Hindlimb muscle (tissue), 1 donor: ENCODE data around the gene YPEL4. TPM values are rescaled to one million over a fixed set of nuclear protein-coding genes. Genes with fewer than 3 reads are reported as not detected.

Experiments
- DNase-seq: peaks from one replicate; pipeline ENCODE4 v3.0.0-alpha.2; 2013
- polyA plus RNA-seq: library from polyadenylated mRNA; unstranded; fragments of 120-200 nt; gene quantifications from one replicate; pipeline ENCODE4 v1.2.1, GENCODE V29; 2013; ENCODE audit not compliant: insufficient read length

YPEL4 gene
- polyA plus RNA-seq, 1 donor, result 1.9 TPM

- no peak for DNase-seq
Measured at GRCh38 chr11:57632116-57632515, 17.6 kb downstream of the YPEL4 start.

- DNase-seq, result no peak
Measured at GRCh38 chr11:57630171-57630570, 19.5 kb downstream of the YPEL4 start.

GRCh38 chr11:57626895-57627294 lies 22.8 kb downstream of the YPEL4 start:
- no peak for DNase-seq

GRCh38 chr11:57624864-57625263 lies 24.8 kb downstream of the YPEL4 start:
- no peak for DNase-seq

GRCh38 chr11:57622263-57622662 lies 27.4 kb downstream of the YPEL4 start:
- no peak for DNase-seq

GRCh38 chr11:57620467-57620866 lies 29.2 kb downstream of the YPEL4 start:
- no peak for DNase-seq

GRCh38 chr11:57619331-57619730 lies 30.4 kb downstream of the YPEL4 start:
- no peak for DNase-seq

- DNase-seq, result no peak
Measured at GRCh38 chr11:57618438-57618837, 31.3 kb downstream of the YPEL4 start.

- DNase-seq, result no peak
Measured at GRCh38 chr11:57616595-57616994, 33.1 kb downstream of the YPEL4 start.

GRCh38 chr11:57615308-57615707 lies 34.4 kb downstream of the YPEL4 start:
- no peak for DNase-seq

GRCh38 chr11:57614234-57614772 lies 35.4 kb downstream of the YPEL4 start:
- no peak for DNase-seq

GRCh38 chr11:57610170-57610569 lies 39.5 kb downstream of the YPEL4 start:
- DNase-seq, result no peak

- DNase-seq, result no peak
Measured at GRCh38 chr11:57605028-57605420, 44.7 kb downstream of the YPEL4 start.

GRCh38 chr11:57604296-57605027 lies 45.2 kb downstream of the YPEL4 start:
- DNase-seq, result no peak

- no peak for DNase-seq
Measured at GRCh38 chr11:57601297-57601696, 48.4 kb downstream of the YPEL4 start.

GRCh38 chr11:57599381-57599780 lies 50.3 kb downstream of the YPEL4 start:
- no peak for DNase-seq

- no peak for DNase-seq
Measured at GRCh38 chr11:57598831-57599155, 50.9 kb downstream of the YPEL4 start.

GRCh38 chr11:57597916-57598830 lies 51.5 kb downstream of the YPEL4 start:
- peak; percentile 83 for DNase-seq

- DNase-seq, result peak; percentile 51
Measured at GRCh38 chr11:57597461-57597915, 52.2 kb downstream of the YPEL4 start, which contains the start of gene SERPING1. SERPING1 (plus strand) TSS chr11:57597685; CDS start chr11:57598271, 586 bp downstream.

GRCh38 chr11:57596266-57596885 lies 53.3 kb downstream of the YPEL4 start:
- no peak for DNase-seq
